HG03354 (cell line): Measurements from ENCODE around the gene CALU.

Experiments used
- ATAC-seq: cut with Tn5 transposase; IDR thresholded peaks from one replicate; pipeline ENCODE4 v1.9.1; 2021; ENCODE audit warnings: mild to moderate bottlenecking; ENCODE audit not compliant: unreplicated experiment, poor library complexity, severe bottlenecking

Gene CALU

DNA sequence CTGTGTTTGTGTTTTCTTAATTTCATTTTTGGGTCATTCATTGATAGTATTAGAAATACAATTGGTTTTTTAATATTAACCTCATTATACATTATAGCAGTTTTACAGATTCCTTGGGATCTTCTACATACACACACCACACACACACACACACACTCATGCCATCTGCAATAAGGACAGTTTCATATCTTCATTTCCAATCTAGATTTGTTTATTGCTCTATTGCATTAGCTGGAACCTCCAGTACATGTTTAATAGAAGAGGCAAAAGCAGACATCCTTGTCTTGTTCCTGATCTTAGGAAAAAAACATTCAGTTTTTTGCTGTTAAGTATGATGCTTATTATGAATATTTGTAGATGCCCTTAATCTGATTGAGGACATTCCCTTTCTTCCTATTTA, 17.8 kb upstream of the CALU start:
- no peak for ATAC-seq

DNA sequence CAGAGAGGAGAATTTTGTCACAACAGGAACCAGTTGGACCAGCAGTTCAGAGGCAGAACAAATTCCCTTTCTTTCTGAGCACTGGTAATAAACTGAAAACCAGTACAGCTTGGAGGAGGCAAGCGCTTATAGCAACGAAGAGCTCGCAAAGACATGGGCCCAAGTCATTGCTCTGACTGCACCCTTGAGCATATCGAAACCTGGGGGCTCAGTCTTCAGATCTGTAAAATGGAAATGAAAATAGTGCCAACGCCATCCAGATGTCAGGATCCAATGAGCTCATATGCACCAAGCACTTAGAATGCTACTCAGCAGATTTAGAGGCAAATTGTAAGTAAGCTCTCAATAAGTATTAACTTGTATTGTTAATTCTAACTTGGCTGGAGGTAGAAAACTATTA, 14.4 kb upstream of the CALU start:
- ATAC-seq = no peak

DNA sequence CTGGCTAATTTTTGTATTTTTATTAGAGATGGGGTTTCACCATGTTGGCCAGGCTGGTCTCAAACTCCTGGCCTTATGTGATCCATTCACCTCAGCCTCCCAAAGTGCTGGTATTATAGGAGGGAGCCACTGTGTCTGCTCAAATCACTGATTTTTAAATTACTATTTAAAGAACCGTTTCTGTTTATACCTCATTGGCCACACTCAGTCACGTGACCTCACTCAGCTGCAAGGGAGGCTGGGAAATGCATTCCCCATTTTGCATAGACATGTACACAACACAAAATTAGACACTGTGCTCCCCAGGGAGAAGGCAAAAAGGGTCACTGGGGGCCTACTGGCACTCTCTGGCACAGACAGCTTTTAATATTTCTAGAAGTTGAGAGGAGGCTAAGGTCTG, 13.6 kb upstream of the CALU start:
- no peak for ATAC-seq

DNA sequence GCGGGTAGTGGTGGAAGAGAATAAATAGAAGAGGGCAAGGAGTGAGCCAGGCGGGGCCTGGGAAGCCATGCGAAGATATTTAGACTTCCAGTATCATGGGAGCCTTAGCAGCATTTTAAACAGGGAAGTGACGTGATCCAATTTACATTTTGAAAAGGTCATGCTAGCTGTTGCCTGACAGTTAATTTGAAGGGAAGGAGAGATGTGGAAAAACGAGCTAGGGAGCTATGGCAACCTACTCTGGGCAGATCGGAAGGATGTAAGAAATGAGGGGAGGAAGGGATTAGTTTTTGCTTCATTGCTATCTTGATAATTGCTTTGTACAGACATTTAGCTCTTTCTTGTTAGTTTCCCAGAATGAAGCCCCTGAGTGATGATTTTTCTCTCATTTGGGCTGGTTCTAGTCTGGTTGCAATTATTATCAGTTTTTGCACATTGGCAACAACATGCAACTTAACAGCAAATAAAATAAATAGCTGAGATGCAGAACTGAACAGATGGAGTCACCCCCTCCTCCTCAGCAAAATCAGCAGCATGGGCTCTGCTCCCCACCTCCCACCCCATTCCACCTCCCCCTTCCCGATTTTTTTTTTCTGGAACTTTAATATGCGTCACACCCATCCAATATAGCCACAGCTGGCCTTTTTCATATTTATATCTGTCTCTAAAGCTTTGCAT, 13.0 kb upstream of the CALU start:
- no peak for ATAC-seq

DNA sequence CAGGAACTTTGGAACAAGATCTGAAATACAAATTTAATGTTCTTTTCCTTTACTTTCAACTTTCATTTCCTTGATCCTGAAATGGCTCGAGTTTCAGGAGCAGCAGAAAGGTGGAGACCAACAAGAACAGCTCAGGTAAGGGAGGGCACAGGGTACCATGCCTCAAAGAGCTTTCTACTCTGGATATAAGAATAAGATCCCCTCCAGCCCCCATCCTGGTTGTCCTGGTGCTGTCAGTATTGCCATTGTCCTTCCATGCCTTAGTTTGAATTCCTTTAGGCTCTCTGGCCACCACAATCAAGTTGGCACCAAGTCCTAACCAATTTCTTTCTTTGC, 12.5 kb upstream of the CALU start:
- ATAC-seq = no peak

DNA sequence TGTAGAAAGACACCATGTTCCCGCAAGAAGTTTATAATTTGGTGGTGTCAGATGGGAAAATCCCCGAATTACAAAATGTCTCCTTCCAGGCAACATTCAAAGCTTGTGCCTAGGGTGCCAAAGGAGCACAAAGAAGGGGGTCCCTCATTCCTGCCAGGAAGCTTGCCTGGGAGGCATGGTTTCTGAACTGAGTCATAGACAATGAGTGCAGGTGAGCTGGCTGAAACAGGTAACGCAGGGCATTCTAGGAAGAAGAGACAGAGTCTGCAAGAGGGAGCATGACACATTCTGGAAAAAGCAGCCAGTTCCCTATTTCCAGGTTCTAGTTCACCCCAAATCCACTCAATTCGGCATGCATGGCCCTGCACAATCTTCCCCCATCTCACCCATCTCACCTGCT, 11.9 kb upstream of the CALU start:
- ATAC-seq = no peak

DNA sequence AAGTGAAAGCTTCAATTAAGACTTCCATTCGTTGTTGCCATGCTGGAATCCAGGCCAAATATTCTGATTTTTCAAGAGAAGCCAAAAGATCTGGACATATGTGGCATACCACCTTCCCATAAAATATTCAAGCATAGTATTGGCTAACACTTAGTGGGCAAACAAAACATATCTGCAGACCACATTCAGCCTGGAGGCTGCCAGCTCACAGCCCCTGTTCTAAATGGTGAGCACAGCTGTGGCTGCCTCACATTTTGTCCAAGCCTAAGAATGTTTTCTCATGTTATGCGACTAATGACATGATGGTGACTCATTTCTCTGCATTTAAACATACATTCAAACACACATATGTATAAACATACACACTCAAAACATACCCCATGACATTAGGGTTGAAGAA, 10.6 kb upstream of the CALU start:
- ATAC-seq = no peak

DNA sequence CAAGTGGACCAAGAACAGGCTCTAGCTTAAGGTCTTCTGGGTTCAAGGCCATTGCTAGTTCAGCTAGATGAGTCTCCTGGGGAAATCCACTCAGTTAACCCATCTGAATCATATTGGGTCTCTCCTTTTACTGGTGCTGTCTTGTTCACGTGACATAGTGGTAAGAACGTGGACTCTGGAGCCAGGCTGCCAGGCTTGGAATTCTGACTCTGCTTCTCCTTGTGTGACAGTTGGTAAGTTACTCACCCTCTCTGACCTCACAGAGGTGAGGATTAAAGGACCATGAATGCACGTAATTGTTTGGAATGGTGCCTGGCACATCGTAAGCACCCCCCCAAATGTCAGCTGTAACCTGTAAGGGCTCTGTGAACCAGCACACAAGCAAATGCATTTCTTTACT, 9.7 kb upstream of the CALU start:
- ATAC-seq = no peak

DNA sequence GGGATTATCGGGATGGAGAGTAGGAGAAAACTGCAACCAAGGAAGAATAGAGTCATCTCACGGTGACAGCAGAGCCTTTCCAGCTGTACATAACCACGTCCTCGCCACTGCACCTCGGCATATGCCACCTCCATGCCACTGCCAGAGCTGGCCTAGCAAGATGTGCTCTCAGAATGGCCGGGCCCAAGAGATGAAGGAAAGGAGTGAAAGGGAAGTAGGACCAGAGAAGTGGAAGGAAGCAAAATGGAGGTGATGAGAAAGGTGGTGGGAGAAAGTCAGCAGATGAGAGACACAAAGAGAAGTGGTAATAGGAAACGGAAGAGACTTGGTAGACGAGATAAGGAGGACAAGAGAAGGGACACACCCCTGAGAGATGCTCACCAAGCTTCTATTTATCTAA, 8.0 kb upstream of the CALU start:
- ATAC-seq = no peak

DNA sequence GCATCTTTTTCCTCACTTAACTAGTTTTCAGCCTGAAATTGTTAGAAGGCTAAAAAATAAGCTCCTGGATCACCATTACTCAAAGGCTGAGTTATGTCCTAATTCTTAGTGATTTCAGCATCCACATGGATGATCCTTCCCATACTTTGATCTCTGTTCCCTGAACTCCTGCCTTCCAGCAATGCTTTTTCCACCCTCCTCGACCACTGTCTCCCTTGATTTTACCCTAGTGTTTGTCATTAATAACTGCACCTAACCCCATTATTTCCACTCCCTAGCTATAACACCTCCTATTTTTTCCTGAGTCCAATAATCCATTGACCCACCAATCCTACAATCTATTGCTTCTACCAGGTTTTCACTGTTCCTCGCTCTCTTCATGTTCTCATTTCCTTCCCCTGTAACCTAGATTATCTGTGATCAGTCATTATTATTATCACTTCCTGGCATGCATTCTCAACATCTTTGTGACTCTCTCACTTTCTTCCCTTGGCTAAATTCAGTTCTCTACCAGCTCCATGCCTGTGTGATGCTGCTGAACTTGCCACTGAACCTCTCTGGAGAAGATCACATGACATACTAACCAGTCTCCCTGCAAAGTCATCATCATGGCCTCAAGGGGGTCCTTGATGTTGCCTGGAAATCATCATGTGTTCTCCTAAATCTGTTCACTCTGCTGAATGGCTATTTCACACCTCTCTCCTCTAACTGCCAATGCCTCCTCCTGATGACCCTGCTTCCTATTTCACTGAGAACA, 6.5 kb upstream of the CALU start:
- ATAC-seq = no peak

DNA sequence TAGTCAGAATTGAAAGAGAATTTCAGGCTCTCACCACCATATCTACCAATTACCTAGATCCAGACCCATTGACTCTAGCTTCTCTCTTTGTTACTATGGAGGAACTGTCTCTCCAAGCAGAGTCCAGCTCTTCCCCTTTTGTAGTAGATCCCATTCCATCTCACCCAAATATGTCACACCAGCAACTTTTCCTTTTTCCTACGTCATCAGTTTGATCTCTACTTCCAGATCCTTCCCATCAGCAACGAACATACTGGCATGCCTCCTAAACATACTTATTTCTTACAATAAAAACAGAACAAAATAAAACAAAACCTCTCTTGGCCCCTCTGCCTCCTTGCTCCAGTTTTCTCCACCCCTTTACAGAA, 5.9 kb upstream of the CALU start:
- ATAC-seq = no peak

DNA sequence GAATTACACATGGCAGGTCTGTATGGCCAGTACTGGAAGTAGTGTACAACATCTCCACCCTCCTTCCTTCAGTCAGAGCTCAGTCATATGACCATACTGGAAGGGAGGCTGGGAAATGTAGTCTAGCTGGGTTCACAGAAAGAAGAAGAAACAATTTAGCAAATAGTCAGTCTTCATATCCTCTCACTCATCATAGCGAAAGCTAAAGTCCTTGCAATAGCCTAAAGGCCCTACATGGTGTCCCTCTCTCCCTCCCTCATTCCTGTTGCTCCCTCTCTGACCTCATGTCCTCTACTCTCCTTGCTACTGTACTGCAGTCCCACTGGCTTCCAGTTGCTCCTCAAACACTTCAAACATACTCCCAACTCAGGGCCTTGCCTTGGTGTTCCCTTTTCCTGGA, 4.3 kb upstream of the CALU start:
- ATAC-seq = no peak

DNA sequence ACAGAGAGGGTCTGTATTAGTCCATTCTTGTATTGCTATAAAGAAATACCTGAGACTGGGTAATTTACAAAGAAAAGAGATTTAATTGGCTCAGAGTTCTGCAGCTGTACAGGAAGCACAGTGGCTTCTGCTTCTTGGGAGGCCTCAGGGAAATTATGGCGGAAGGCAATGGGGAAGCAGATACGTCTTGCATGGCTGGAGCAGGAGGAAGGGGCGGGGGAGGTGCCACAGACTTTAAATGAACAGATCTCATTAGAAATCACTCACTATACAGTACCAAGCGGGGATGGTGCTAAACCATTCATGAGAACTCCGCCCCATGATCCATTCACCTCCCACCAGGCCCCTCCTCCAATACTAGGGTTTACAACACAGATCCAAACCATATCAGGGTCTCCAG, 3.7 kb upstream of the CALU start:
- no peak for ATAC-seq

DNA sequence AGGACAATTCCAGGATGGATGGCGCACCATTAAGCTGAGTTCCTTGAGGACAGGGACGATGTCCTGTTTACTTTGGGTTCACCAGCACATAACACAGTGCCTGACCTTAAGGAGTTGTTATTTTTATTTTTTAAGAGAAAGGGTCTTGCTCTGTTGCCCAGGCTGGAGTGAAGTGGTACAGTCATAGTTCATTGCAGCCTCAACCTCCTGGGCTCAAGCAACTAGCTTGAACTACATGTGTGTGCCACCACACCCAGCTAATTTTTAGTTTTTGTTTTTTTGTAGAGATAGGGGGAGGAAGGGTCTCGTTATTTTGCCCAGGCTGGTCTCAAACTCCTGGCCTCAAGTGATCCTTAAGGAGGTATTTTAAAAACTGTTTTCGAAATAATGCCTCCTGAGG, 1.7 kb upstream of the CALU start:
- no peak for ATAC-seq

DNA sequence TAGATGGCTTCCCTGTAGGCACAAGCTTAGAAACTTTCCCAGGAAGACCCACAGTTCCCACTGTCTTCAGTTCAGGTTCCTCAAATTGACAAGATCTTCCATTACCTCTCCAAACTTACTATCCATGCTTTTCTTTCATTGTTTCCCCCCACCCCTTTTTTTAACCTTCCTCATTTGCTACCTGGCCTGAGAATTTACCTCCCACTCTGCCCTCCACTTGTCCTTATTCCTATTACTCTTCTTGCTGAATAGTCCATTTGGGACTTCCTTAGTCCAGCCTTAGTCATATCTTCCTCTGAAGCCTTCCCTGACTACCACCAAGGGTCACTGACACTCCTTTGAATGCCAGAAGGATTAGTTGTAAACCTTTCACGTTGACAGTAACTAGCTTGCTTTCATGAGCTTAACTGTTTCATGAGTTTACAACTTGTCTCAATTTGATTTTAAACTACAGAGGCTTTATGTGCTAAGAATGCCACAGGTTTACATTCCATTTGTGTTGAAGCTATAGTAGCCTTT, 1.2 kb upstream of the CALU start:
- no peak for ATAC-seq

DNA sequence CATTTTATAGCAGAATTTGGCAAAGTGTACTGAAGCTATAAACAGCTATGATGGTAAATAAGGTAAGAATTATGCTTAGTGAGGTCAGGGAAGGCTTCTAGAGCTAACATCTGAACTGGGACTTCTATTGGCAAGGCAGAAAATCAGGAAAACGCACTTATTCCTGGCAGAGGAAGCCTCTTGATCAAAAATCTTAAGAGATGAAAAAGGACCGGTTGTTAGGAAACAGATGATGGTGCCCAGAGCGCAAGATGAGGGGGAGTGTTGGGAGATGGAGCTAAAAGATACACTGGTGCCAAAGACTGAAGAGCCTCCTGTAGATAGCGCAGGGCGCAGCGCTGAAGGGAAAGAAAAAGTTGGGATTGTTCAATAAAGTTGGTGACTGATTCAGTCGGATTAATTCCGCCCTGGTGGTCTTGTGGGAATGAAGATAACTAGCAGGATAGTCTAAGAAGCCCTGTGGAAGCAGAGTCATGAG, 550 bp upstream of the CALU start:
- peak; percentile 17 for ATAC-seq

DNA sequence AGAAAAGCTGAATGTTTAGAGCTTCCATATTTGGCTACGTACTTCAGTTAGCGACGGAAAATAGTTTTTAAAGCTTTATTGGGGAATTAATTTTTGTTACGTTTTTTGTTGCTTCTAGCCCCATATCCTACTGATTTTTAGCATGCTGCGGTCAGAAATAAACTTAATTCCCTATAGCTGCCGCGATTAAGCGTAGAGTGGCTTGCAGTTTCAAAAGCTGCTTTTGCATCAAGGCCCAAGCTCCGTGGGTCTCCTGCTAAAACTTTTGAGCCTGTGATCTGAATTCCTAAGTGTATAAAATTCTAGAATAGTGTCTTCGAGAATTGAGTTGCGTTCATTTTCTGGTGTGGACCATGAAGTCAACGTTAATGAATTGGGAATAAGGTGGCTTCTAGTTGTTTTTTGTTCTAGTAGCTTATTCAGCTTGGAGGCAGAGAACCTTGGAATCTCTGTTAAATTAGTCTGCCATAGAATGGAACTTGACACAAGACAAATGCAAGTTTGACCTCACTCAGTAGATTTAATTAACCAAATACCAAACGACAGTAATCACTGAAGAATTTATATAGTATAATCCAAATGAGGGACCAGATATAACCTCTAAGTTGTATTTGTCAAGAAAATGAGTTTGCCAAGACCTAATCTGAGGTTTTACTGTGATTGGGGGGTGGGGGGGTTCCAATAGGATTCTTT, 977 bp downstream of the CALU start:
- ATAC-seq = no peak

DNA sequence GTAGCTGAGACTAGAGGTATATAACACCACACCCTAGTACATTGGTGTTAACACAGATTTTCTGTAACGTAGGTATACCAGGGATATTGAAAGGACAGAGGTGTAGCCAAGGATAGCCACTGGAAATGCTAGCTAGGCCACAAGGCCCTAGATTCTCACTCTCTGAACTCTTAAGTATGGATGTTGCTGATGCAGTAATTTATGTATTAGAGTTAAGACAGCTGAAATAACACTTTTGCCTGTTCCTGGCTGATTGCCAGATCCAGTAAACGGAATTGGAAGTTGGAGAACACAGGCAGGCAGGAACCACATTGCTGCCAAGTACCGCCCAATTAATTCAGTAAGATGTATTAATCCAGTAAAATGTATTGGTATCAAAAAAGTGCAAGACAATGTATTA, 1.8 kb downstream of the CALU start:
- ATAC-seq = no peak

DNA sequence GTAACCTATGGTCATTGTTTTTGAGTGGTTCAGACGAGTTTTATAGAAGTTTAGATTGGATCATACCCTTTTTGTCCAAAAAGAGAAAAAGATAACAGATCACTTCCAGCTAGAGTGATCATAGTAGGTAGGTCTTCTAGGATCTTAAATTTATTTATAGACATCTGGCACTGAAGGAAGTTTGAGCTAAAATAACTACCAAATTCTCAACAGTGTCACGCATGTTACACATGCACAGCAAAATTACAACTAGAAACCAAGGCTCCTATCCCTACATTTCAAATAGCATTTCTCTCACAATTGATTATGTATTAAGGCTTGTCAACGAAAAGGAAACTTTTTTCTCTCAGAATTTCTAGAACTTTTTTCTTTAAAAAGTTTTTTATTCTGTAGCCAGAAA, 2.3 kb downstream of the CALU start:
- no peak for ATAC-seq

DNA sequence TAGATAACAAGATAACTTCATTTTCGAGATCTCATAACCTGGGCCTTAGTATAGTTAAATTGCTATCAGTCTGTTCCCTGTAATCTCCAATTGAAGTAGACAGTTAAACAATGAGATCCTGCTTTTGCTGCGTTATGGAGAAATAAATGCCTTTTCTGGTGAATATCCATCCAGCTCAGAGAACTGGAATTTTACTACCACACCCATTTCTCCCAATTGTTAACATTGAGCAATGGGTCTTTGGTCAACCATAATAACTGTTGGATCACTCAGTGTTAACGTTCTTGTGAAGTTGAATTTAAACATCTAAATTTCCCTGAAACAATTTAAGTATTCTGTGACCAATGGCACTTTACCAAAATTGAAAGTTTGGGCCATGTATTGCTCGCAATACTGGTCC, 3.0 kb downstream of the CALU start:
- no peak for ATAC-seq
